Ovary (tissue), 9 donors: Measurements from ENCODE around the gene SSC5D. TPM values are rescaled to one million over a fixed set of nuclear protein-coding genes. Genes with fewer than 3 reads are reported as not detected.

ENCODE experiments used
- DNase-seq, 5 donors: peaks; one replicate each; pipeline ENCODE4 v3.0.0-alpha.2; 2019 to 2020
- H3K27ac ChIP-seq, 2 donors: fragments of 200-600 bp; one replicate each; pipeline versions ENCODE4 v1.5.1 to v1.8.0; 2019 to 2022
- H3K27me3 ChIP-seq: fragments of 200-600 bp; one replicate; pipeline ENCODE4 v1.8.0; 2022
- H3K36me3 ChIP-seq: fragments of 200-600 bp; sonication (generic); one replicate; pipeline ENCODE4 v1.5.1; 2019
- H3K4me1 ChIP-seq: one replicate; pipeline ENCODE4 v1.8.1; 2013; ENCODE audit warnings: mild to moderate bottlenecking, moderate library complexity; ENCODE audit not compliant: insufficient read depth
- H3K4me3 ChIP-seq: fragments of 200-600 bp; sonication (generic); one replicate; pipeline ENCODE4 v1.5.1; 2017
- H3K9me3 ChIP-seq, 2 donors: fragments of 200-600 bp in 1 of 2; sonication (generic) in 1 of 2; one replicate each; pipeline versions ENCODE4 v1.5.1 to v1.8.1; 2013 to 2019; ENCODE audit warnings: mild to moderate bottlenecking in 1 of 2, moderate library complexity in 1 of 2
- CTCF ChIP-seq, 3 donors: fragments of 450-650 bp in 2 of 3; fragments of 200-600 bp in 1 of 3; IDR thresholded peaks; one replicate each; pipeline versions ENCODE4 v1.5.1 to v1.8.0; 2016 to 2022; ENCODE audit warnings: antibody characterized with exemption in 3 of 3, mild to moderate bottlenecking in 1 of 3
- EP300 ChIP-seq: sonication (generic); formaldehyde crosslinking; IDR thresholded peaks from one replicate; pipeline ENCODE4 v1.6.1; 2017; ENCODE audit warnings: antibody characterized with exemption
- POLR2A ChIP-seq: fragments of 450-650 bp; IDR thresholded peaks from one replicate; pipeline ENCODE4 v1.6.1; 2017; ENCODE audit warnings: antibody characterized with exemption, mild to moderate bottlenecking, moderate library complexity
- WGBS, 3 donors: extraction: QIAGEN DNeasy Blood & Tissue Kit in 1 of 3; methylation state at CpG; one replicate each; pipeline versions ENCODE4 v1.1.5 to v1.1.7; 2013 to 2017; 5-methylcytosine and 5-hydroxymethylcytosine counted together
- intact Hi-C, 4 donors: fragments of 100-400 bp; cut with DNase I; formaldehyde crosslinking; loops; one replicate each; pipeline versions ENCODE4 v1.11.0 to v1.15.1; 2022 to 2023
- polyA plus RNA-seq, 2 donors: library from polyadenylated mRNA; stranded (reverse); fragments of 200-250 nt in 1 of 2; fragments of 350-450 nt in 1 of 2; fragmentation: Illumina TruSeq in 1 of 2; extraction: RNeasy Lipid Tissue Mini Kit (QIAGEN cat#74804) in 1 of 2; gene quantifications; one replicate each; pipeline ENCODE4 v1.2.3, GENCODE V29; 2013 to 2014
- total RNA-seq, 7 donors: library from RNA; depleted of rRNA in 2 of 7; stranded (reverse); fragments of >200 nt in 2 of 7; fragmentation: NEBNext Ultra II Directional in 3 of 7; extraction: Animal tissue kit (Norgen Biotek cat#: 25700) in 3 of 7; gene quantifications; one replicate each; pipeline versions ENCODE4 v1.1.0 to v1.2.4, GENCODE V29; 2016 to 2023
- donor health status: DM: no; HTN: no; CAD: no; lungs with moderate emphysema.
- donor health status: DM: no; HTN: no; CAD: no.
- donor health status: Bipolar disorder and iron deficiency.
- donor health status: DM: yes; HTN: yes; CAD: no.
- donor health status: DM: no; HTN: no; CAD: no.
- donor health status: DM: yes; HTN: yes; CAD: no.

Gene SSC5D
- total and polyA plus RNA-seq, 9 donors: 5.7 to 29.7 (median 12.4) TPM

- intact Hi-C loops: loop anchor here (5.0 to 10.0 kb wide), 7 partner anchors 33 to 356 kb away; partner anchors contain the start of genes TNNT1 (in 2 of the 4), BRSK1 (in 1 of the 4), C19orf85 (in 1 of the 4) and HSPBP1 (in 1 of the 4)
- Histone ChIP-seq H3K36me3 (no peaks in the 10 kb centered on the region), H3K27me3 (no peaks in the 10 kb centered on the region), H3K9me3 (no peaks in the 10 kb centered on the region), H3K4me3 (no peak overlapping the region), H3K27ac (no peak overlapping the region), H3K4me1 (no peaks in the 10 kb centered on the region)
- TF ChIP-seq CTCF (IDR thresholded peaks at IDR 0.05): no peak
- TF ChIP-seq POLR2A: no peak
- TF ChIP-seq EP300: no peak
- 91 to 94% (median 93%) methylated on average over 26 of the region's 26 CpGs for WGBS, 3 donors
- DNase-seq: peak in 1 of 5 donors; percentile 37
These were observed 12.2 kb downstream of the SSC5D start for GRCh38 chr19:55500368-55500952.

GRCh38 chr19:55502197-55502952 lies 14.1 kb downstream of the SSC5D start:
- Histone ChIP-seq H3K36me3 (no peaks in the 10 kb centered on the region), H3K27me3 (no peaks in the 10 kb centered on the region), H3K9me3 (no peaks in the 10 kb centered on the region), H3K27ac (no peak overlapping the region), H3K4me1 (no peaks in the 10 kb centered on the region), H3K4me3 (no peak overlapping the region)
- TF ChIP-seq POLR2A (no peak), CTCF (IDR thresholded peaks at IDR 0.05) (no peak), EP300 (no peak)
- DNase-seq: no peak
- intact Hi-C loops: loop anchor here (5.0 to 10.0 kb wide), 7 partner anchors 35 to 358 kb away; partner anchors contain the start of genes TNNT1 (in 2 of the 4), BRSK1 (in 1 of the 4), C19orf85 (in 1 of the 4) and HSPBP1 (in 1 of the 4)
- 92 to 94% (median 93%) methylated on average over 9 of the region's 9 CpGs for WGBS, 3 donors

GRCh38 chr19:55503157-55503501 lies 14.9 kb downstream of the SSC5D start:
- 81 to 93% (median 93%) methylated on average over 17 of the region's 17 CpGs for WGBS, 3 donors
- Histone ChIP-seq H3K4me3 (no peak overlapping the region), H3K27me3 (no peaks in the 10 kb centered on the region), H3K27ac (no peak overlapping the region), H3K4me1 (no peaks in the 10 kb centered on the region), H3K9me3 (no peaks in the 10 kb centered on the region), H3K36me3 (no peaks in the 10 kb centered on the region)
- intact Hi-C loops: loop anchor here (5.0 to 10.0 kb wide), 7 partner anchors 36 to 358 kb away; partner anchors contain the start of genes TNNT1 (in 2 of the 4), BRSK1 (in 1 of the 4), C19orf85 (in 1 of the 4) and HSPBP1 (in 1 of the 4)
- no peak for DNase-seq
- TF ChIP-seq EP300 (no peak), CTCF (IDR thresholded peaks at IDR 0.05) (no peak), POLR2A (no peak)

GRCh38 chr19:55503502-55504251 lies 15.4 kb downstream of the SSC5D start:
- Histone ChIP-seq H3K4me3 (peak overlapping the region; percentile 17), H3K27ac (no peak overlapping the region), H3K36me3 (no peaks in the 10 kb centered on the region), H3K9me3 (no peaks in the 10 kb centered on the region), H3K27me3 (no peaks in the 10 kb centered on the region), H3K4me1 (no peaks in the 10 kb centered on the region)
- peak; percentile 89 to 94 (median 91) for DNase-seq
- WGBS, 3 donors: 17 to 18% (median 18%) methylated on average over 64 of the region's 64 CpGs
- TF ChIP-seq POLR2A: peak; percentile 15
- no peak for TF ChIP-seq EP300
- peak; percentile 88 to 96 (median 94) for TF ChIP-seq CTCF (IDR thresholded peaks at IDR 0.05)
- intact Hi-C loops: loop anchor here (5.0 to 10.0 kb wide), 7 partner anchors 36 to 359 kb away; partner anchors contain the start of genes TNNT1 (in 2 of the 4), BRSK1 (in 1 of the 4), C19orf85 (in 1 of the 4) and HSPBP1 (in 1 of the 4)
